T47D (cell line): ENCODE results near the gene TMEM53.

Experiments
- DNase-seq, 2 experiments: peaks; one replicate each; pipeline versions ENCODE4 v3.0.0 to v3.0.0-alpha.2; 2011 to 2012; ENCODE audit warnings: low read depth in 1 of 2, low spot score in 1 of 2
- JUND ChIP-seq: IDR thresholded peaks from 2 replicates; pipeline ENCODE4 v1.6.1; 2012; ENCODE audit warnings: low read depth
- in situ Hi-C: cut with HindIII; loops from 2 replicates; pipeline ENCODE4 v1.10.0; 2016; ENCODE audit warnings: low sequenced_read_pairs, low pct_unique_long_range_greater_than_20kb

TMEM53 gene

DNA sequence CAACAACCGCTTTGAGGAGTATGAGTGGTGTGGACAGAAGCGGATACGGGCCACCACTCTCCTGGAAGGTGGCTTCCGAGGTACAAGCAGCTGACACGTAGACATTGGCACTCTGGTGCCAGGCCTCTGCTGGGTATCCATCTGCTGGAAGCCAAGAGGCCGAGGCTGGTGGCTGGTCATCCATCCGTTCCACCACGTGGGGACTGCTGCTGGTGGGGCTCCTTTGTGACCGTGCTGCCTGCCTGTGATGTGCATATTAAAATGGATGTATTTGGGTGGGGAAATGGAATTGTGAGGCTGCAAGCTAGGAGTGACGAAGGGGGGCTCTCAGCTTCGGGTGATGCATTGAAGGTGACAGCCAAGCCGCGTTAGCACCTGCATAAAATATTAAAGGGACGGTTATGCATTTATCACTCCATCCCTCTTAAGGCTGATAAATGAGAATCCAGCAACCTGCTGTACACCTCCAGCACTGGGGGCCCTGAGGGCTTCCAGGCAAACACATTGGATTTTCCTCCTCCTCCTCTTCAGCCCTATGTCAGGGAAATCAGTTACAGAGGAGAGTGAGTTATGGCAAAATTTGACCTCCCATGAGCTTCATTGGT, 38.1 kb downstream of the TMEM53 start:
- no peak for TF ChIP-seq JUND
- in situ Hi-C loops, result no loop called here
- DNase-seq, result no peak

DNA sequence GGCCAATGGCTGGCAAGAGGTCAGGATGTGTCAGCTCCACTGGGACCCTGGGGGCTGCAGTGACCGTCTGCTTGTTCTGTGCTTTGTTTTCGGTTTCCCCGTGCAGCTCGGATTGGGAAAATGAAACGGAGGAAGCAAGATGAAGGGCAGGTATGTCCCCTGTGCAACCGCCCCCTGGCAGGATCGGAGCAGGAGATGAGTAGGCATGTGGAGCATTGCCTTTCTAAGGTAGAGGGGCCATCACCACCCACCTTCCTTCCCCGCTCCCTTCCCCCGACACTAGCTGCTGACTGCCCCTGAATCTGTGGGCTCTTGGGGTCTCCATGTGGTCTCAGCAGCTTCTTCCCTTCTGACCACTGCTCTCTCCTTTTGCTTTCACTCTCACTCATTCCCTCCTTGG, 38.8 kb downstream of the TMEM53 start:
- DNase-seq, result no peak
- TF ChIP-seq JUND, result no peak
- in situ Hi-C loops, result no loop called here

DNA sequence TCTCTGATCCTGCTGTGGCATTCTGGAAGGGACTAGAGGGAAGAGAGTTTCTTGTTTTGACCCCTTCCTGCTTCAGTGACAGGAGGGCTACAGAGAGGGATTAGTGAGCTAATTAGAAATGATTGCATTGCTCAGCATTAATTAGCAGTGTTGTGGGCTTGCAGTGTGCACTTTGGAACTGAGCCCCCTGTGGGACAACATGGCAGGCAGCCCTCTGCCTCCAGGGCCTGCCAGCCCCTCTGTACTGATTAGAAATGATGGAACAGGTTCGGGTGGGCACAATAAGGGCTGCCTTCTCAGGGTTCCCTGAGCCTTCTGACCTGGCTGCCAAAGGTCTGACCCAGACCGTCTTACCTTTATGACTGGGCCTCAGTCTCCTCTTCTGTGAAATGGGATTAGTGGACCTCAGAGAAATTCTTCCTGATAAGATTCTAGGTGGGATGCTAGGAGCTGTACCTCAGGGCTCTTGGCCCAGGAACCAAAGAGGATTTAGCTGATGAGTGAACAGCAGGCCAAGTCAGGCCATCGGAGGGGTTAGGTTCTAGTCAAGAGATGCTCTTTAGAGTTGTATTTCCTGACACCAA, 39.6 kb downstream of the TMEM53 start:
- in situ Hi-C loops, result no loop called here
- no peak for TF ChIP-seq JUND
- DNase-seq, result no peak

DNA sequence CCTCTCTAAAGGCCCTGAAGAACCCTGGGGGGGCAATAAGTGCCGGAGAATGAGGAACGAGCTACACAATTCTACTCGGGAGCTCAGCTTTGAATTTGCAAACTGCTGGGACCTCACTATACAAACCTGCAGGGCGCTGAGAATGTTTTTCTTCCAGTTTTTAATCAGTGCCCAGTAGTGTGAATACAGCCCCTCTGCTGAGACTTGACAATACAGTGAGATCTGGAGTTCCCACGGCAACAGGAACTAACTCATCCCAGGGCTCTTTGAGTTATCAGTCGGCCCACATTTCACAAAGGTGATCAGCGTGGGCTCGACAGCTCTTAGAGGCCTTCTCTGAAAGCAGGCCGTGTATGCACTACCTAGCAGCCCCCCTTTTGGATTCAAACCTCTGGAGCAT, 41.7 kb downstream of the TMEM53 start:
- DNase-seq, result no peak
- in situ Hi-C loops, result no loop called here
- TF ChIP-seq JUND, result no peak

DNA sequence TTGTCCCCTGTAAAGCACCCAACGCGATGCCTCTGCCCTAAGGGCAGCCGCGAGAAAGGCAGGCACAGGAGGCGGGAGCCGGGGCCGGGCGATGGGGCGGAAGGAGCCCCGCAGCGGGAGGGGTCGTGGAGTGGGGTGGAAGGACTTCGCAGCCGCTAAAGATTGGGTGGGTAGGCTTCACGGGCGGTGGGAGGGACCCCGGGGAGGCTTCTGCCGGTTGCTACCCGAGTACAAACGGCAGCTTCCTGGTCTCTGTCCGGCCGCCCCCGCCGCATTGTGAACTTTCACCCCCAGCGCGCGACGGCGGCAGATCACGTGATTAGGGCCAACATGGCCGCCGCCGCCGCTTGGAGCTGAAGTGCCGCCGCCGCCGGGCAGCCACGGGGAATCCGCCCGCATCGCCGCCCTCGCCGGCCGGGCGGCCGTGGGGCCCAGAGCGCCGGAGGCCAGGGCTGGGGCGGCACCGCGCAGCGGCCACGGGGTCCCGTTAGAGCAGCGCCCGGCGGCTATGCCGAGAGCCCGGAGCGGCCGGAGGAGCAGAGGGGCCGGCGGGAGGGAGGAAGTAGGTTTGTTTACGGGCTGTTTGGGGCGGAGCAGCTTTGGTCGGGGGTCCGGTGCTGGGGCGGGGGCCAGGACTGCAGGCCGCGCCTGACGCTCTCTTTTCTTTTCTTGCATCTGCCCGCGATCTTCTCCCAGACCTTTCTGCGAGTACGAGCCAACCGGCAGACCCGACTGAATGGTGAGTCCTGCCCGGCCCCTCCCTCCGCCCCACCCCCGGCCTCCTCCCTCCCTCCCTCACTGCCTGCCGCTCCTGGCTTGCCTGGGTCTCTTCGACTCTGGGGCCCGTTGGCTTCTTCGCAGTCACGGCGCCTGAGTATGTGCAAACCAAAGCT, 42.4 kb downstream of the TMEM53 start:
- in situ Hi-C loops, result no loop called here
- no peak for TF ChIP-seq JUND
- peak; percentile 80 to 83 for DNase-seq

DNA sequence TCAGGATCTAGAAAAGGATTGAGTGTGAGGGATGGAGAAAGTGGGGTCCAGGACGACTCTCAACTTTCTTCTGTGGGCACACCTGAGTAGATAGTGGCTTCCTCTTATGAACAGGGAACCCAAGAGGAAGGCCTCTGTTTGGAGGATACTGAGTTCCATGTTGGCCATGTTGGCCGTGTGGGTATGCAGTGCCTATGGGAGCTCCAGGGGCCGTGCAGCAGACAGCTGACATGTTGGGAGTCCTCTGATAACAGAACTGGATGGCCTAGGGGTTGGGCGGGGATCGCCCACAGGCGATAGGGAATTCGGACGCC, 43.0 kb downstream of the TMEM53 start:
- in situ Hi-C loops, result no loop called here
- no peak for DNase-seq
- TF ChIP-seq JUND, result no peak

DNA sequence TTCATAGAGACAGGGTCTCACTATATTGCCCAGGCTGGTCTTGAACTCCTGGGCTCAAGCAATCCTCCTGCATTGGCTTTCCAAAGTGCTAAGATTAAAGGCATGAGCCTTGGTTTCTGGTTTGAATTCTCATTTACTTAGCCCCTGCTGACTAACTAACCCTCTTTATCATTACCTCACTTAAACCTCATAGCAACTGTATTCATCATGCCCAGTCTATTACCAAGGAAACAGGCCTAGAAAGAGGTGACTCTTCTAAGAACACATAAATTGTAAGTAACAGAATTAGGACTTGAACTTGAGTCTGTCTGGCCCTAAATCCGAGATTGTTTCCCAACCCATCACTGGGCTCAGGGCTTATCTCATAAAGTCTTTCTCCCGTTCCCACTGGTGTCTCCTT, 44.2 kb downstream of the TMEM53 start:
- in situ Hi-C loops, result no loop called here
- DNase-seq, result no peak
- no peak for TF ChIP-seq JUND

DNA sequence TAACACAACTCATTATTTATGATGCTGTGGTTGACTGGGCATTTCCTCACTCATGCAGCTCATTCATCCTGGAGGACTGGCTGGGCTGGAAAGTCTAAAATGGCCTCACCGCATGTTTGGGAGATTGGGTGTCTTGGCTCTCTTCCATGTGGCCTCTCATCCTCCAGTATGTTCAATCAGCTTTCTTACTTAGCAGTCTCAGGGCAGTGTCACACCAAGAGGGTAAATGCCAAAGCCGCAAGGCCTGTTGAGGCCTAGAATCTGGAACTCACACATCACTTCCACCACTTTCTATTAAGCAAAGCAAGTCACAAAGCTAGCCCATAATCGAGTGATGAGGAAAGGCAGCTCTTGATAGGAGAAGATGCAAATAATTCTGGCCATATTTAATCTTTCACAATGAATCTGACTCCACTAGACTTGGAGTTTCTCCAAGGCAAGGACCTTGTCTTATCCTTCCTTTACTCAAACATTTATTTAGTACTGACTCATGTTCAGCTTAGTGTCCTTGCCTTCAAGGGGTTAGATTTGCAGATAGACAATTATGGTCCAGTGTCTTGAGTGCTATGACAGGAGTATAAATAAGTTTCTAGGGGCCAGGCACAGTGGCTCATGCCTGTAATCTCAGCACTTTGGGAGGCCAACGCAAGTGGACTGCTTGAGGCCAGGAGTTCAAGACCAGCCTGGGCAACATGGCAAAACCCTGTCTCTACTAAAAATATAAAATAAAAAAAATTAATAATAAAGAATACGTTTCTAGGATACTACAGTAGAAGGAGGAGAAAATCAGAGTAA, 45.1 kb downstream of the TMEM53 start:
- in situ Hi-C loops, result no loop called here
- peak in 1 of 2 experiments; percentile 58 for DNase-seq

DNA sequence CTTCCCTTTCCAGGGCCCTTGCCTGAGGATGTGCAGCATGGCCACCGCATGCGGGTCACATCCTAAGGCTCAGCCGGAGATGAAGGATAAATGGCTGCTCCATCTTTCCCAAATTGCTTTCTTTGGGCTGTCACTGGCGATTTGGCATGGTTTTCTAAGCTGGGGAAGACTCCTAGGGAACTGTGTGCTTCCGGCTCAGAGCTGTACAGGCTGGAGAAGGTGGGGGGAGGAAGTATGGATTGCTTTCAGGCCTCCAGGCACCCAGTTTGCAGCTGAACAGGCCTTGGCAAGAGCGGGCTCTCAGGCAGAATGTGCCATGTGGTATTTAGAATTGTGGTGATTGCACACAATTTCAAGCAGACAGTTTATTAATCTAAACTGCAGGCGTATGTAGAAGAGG, 48.9 kb downstream of the TMEM53 start:
- TF ChIP-seq JUND, result no peak
- in situ Hi-C loops, result no loop called here
- no peak for DNase-seq

More for the DNA sequence above, 45.1 kb downstream of the TMEM53 start:
- TF ChIP-seq JUND, result peak; percentile 22; the same call in 1 of the 2 replicates

DNA sequence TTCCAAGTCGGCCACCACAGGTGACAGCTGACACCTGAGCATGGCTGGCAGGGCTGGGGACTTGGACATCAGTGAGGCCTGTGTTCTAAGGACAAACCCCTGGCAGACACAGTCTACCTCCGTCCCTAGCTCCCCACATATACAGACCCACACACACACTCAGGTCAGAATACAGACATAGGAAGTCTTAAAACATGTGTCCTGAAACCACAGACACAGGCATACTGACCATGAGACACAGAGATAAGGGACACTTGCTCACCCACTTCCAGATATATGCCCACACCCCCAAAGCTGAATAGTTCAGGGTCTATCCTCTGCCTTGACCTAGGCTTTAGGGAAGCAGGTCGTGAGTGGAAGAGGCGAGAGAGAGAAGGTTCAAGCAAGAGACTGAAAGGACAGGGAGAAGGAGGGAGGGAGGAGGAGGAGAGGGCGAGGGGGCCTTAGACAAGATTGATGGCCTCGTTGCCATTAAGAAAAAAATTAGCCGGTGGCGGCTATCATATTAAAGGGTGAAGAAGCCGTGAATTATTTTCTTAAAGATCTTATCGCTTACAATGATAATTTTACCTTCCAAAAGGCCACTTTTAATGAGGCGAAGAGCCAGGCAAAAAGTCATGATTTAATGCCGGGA, 49.9 kb downstream of the TMEM53 start:
- TF ChIP-seq JUND, result no peak
- DNase-seq, result no peak

DNA sequence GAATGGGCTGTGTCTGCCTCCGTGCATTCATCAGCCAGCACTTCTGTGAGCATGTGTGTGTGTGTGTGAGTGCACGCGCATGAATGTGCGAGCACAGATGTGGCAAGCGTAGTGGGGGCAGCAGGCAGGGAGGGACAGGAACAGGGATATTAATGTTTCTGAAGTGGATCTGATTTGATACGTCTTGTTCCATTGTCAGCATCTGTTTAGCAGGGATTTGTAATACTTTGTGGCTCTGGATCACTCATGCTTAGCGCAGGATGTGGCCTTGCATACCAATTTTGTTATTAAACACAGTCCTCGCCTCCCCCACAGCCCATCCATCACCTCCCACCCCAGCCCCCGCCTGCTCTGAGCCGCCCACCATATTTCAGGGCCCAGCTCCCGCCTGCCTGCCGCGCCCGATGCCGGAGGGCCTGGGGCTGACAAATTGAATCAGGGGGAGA, 52.4 kb downstream of the TMEM53 start:
- TF ChIP-seq JUND, result no peak
- no peak for DNase-seq

More for the DNA sequence above, 49.9 kb downstream of the TMEM53 start:
- in situ Hi-C loops, result no loop called here

DNA sequence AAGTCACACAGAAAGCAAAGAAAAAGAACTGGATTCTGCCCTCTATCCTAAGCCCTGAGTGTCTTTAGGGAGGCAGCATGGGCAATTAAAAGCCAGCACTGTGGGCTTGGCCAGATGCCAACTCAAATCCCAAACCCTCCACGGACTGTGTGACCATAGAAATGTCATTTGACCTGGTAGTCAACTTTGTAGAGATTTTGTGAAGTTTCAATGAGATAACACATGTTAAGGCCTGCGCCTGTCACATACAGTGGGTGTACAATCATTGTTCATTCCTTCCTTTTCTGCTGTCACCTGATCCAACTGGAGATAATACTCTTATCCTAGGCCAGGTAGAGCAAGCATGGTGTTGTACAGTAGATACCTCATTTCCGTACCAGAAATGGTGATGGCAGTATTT, 54.2 kb downstream of the TMEM53 start:
- no peak for DNase-seq
- no peak for TF ChIP-seq JUND
- in situ Hi-C loops, result no loop called here

More for the DNA sequence above, 52.4 kb downstream of the TMEM53 start:
- in situ Hi-C loops, result no loop called here
